Astrocyte (in vitro differentiated cells and primary cell): ENCODE data around the gene MAP2K7.
"Not testable (repeated sequence)": the region's sequence is repeated elsewhere in the genome, so short reads cannot be mapped to it uniquely, and the experiment has no call there.

ENCODE experiments used
- EZH2 ChIP-seq: IDR thresholded peaks from 2 replicates; pipeline ENCODE4 v1.6.1; 2012; ENCODE audit warnings: mild to moderate bottlenecking, low read length, inconsistent platforms; ENCODE audit not compliant: insufficient read depth
- TF ChIP-seq, protein P1 (sequence below): IDR thresholded peaks from 2 replicates; pipeline ENCODE4 v1.5.1; 2011; ENCODE audit warnings: low read depth, mild to moderate bottlenecking, inconsistent platforms, low read length, moderate library complexity; ENCODE audit not compliant: insufficient read depth

DNA sequence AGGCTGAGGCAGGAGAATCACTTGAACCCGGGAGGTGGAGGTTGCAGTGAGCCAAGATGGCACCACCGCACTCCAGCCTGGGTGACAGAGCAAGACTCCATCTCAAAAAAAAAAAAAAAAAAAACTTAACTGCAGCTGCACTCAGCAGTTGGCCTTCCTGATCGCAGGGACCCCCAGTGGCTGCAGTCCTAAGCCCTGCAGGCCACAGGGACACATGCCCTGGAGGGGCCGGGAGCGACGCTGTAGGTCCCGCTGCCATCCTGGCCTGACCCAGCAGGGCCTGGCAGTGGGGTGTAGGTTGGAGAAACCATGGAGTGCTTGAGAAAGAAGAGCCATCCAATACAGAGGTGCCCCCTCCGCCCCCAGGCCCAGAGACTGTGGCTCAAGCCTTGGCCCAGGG, 44.6 kb upstream of the MAP2K7 start:
- TF ChIP-seq, protein P1, sequence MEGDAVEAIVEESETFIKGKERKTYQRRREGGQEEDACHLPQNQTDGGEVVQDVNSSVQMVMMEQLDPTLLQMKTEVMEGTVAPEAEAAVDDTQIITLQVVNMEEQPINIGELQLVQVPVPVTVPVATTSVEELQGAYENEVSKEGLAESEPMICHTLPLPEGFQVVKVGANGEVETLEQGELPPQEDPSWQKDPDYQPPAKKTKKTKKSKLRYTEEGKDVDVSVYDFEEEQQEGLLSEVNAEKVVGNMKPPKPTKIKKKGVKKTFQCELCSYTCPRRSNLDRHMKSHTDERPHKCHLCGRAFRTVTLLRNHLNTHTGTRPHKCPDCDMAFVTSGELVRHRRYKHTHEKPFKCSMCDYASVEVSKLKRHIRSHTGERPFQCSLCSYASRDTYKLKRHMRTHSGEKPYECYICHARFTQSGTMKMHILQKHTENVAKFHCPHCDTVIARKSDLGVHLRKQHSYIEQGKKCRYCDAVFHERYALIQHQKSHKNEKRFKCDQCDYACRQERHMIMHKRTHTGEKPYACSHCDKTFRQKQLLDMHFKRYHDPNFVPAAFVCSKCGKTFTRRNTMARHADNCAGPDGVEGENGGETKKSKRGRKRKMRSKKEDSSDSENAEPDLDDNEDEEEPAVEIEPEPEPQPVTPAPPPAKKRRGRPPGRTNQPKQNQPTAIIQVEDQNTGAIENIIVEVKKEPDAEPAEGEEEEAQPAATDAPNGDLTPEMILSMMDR = not testable (repeated sequence)
- TF ChIP-seq EZH2 = not testable (repeated sequence)
